ENCODE results near the gene ITPR2.

Gene ITPR2

GRCh38 chr12:26861690-26862089 is 28.7 kb upstream of the ITPR2 start:
- Histone ChIP-seq H3K4me1 (ENCODE audit: insufficient read depth, low read length) (peaks cover 11% of the 10 kb centered on the region; the same call in 1 of the 2 replicates), H3K9ac (ENCODE audit: low read depth, low read length) (no peak overlapping the region), H3K36me3 (ENCODE audit: insufficient read depth, low read length) (no peaks in the 10 kb centered on the region), H3K9me3 (ENCODE audit: control insufficient read depth, insufficient read depth, low read length) (no peaks in the 10 kb centered on the region)

GRCh38 chr12:26857465-26858176 is 24.6 kb upstream of the ITPR2 start:
- no peaks in the 10 kb centered on the region for H3K9me3 ChIP-seq (ENCODE audit: control insufficient read depth, insufficient read depth, low read length)
- no peak overlapping the region for H3K9ac ChIP-seq (ENCODE audit: low read depth, low read length)
- H3K36me3 ChIP-seq (ENCODE audit: insufficient read depth, low read length): no peaks in the 10 kb centered on the region
- H3K4me1 ChIP-seq (ENCODE audit: insufficient read depth, low read length): peaks cover 11% of the 10 kb centered on the region; the same call in 1 of the 2 replicates

- H3K9ac ChIP-seq (ENCODE audit: low read depth, low read length): no peak overlapping the region
- H3K36me3 ChIP-seq (ENCODE audit: insufficient read depth, low read length): no peaks in the 10 kb centered on the region
- H3K4me1 ChIP-seq (ENCODE audit: insufficient read depth, low read length): peaks cover 11% of the 10 kb centered on the region; the same call in 1 of the 2 replicates
- H3K9me3 ChIP-seq (ENCODE audit: control insufficient read depth, insufficient read depth, low read length): no peaks in the 10 kb centered on the region
Measured at GRCh38 chr12:26855337-26855736, 22.3 kb upstream of the ITPR2 start.

- Histone ChIP-seq H3K9me3 (ENCODE audit: control insufficient read depth, insufficient read depth, low read length) (no peaks in the 10 kb centered on the region), H3K4me1 (ENCODE audit: insufficient read depth, low read length) (peaks cover 11% of the 10 kb centered on the region; the same call in 1 of the 2 replicates), H3K9ac (ENCODE audit: low read depth, low read length) (no peak overlapping the region), H3K36me3 (ENCODE audit: insufficient read depth, low read length) (no peaks in the 10 kb centered on the region)
Measured at GRCh38 chr12:26854031-26854390, 21.0 kb upstream of the ITPR2 start.

- no peaks in the 10 kb centered on the region for H3K36me3 ChIP-seq (ENCODE audit: insufficient read depth, low read length)
- H3K4me1 ChIP-seq (ENCODE audit: insufficient read depth, low read length): peaks cover 11% of the 10 kb centered on the region; the same call in 1 of the 2 replicates
- no peak overlapping the region for H3K9ac ChIP-seq (ENCODE audit: low read depth, low read length)
- no peaks in the 10 kb centered on the region for H3K9me3 ChIP-seq (ENCODE audit: control insufficient read depth, insufficient read depth, low read length)
Measured at GRCh38 chr12:26853303-26854030, 20.5 kb upstream of the ITPR2 start.

GRCh38 chr12:26851031-26851809 is 18.2 kb upstream of the ITPR2 start:
- Histone ChIP-seq H3K9ac (ENCODE audit: low read depth, low read length) (no peak overlapping the region), H3K9me3 (ENCODE audit: control insufficient read depth, insufficient read depth, low read length) (no peaks in the 10 kb centered on the region), H3K4me1 (ENCODE audit: insufficient read depth, low read length) (no peaks in the 10 kb centered on the region), H3K36me3 (ENCODE audit: insufficient read depth, low read length) (no peaks in the 10 kb centered on the region)

GRCh38 chr12:26848156-26848825 is 15.3 kb upstream of the ITPR2 start:
- Histone ChIP-seq H3K36me3 (ENCODE audit: insufficient read depth, low read length) (no peaks in the 10 kb centered on the region), H3K4me1 (ENCODE audit: insufficient read depth, low read length) (no peaks in the 10 kb centered on the region), H3K9me3 (ENCODE audit: control insufficient read depth, insufficient read depth, low read length) (no peaks in the 10 kb centered on the region), H3K9ac (ENCODE audit: low read depth, low read length) (no peak overlapping the region)

GRCh38 chr12:26847431-26847830 is 14.4 kb upstream of the ITPR2 start:
- H3K4me1 ChIP-seq (ENCODE audit: insufficient read depth, low read length): no peaks in the 10 kb centered on the region
- H3K36me3 ChIP-seq (ENCODE audit: insufficient read depth, low read length): no peaks in the 10 kb centered on the region
- H3K9ac ChIP-seq (ENCODE audit: low read depth, low read length): no peak overlapping the region
- H3K9me3 ChIP-seq (ENCODE audit: control insufficient read depth, insufficient read depth, low read length): no peaks in the 10 kb centered on the region

- Histone ChIP-seq H3K9ac (ENCODE audit: low read depth, low read length) (no peak overlapping the region), H3K9me3 (ENCODE audit: control insufficient read depth, insufficient read depth, low read length) (no peaks in the 10 kb centered on the region), H3K4me1 (ENCODE audit: insufficient read depth, low read length) (no peaks in the 10 kb centered on the region), H3K36me3 (ENCODE audit: insufficient read depth, low read length) (no peaks in the 10 kb centered on the region)
Measured at GRCh38 chr12:26846416-26846815, 13.4 kb upstream of the ITPR2 start.

GRCh38 chr12:26845984-26846383 is 13.0 kb upstream of the ITPR2 start:
- no peak overlapping the region for H3K9ac ChIP-seq (ENCODE audit: low read depth, low read length)
- H3K4me1 ChIP-seq (ENCODE audit: insufficient read depth, low read length): no peaks in the 10 kb centered on the region
- no peaks in the 10 kb centered on the region for H3K9me3 ChIP-seq (ENCODE audit: control insufficient read depth, insufficient read depth, low read length)
- H3K36me3 ChIP-seq (ENCODE audit: insufficient read depth, low read length): no peaks in the 10 kb centered on the region

GRCh38 chr12:26845057-26845666 is 12.2 kb upstream of the ITPR2 start:
- Histone ChIP-seq H3K4me1 (ENCODE audit: insufficient read depth, low read length) (no peaks in the 10 kb centered on the region), H3K9ac (ENCODE audit: low read depth, low read length) (no peak overlapping the region), H3K36me3 (ENCODE audit: insufficient read depth, low read length) (no peaks in the 10 kb centered on the region), H3K9me3 (ENCODE audit: control insufficient read depth, insufficient read depth, low read length) (no peaks in the 10 kb centered on the region)

- no peaks in the 10 kb centered on the region for H3K36me3 ChIP-seq (ENCODE audit: insufficient read depth, low read length)
- H3K9ac ChIP-seq (ENCODE audit: low read depth, low read length): no peak overlapping the region
- no peaks in the 10 kb centered on the region for H3K4me1 ChIP-seq (ENCODE audit: insufficient read depth, low read length)
- peaks cover 5% of the 10 kb centered on the region; the same call in 1 of the 2 replicates for H3K9me3 ChIP-seq (ENCODE audit: control insufficient read depth, insufficient read depth, low read length)
Measured at GRCh38 chr12:26843311-26843710, 10.3 kb upstream of the ITPR2 start.

- Histone ChIP-seq H3K9ac (ENCODE audit: low read depth, low read length) (no peak overlapping the region), H3K36me3 (ENCODE audit: insufficient read depth, low read length) (no peaks in the 10 kb centered on the region)
Measured at GRCh38 chr12:26841085-26841484, 8.1 kb upstream of the ITPR2 start.

GRCh38 chr12:26839512-26839911 is 6.5 kb upstream of the ITPR2 start:
- H3K36me3 ChIP-seq (ENCODE audit: insufficient read depth, low read length): no peaks in the 10 kb centered on the region
- peaks cover 5% of the 10 kb centered on the region; the same call in 1 of the 2 replicates for H3K9me3 ChIP-seq (ENCODE audit: control insufficient read depth, insufficient read depth, low read length)
- H3K4me1 ChIP-seq (ENCODE audit: insufficient read depth, low read length): no peaks in the 10 kb centered on the region
- H3K9ac ChIP-seq (ENCODE audit: low read depth, low read length): no peak overlapping the region

More at GRCh38 chr12:26841085-26841484, 8.1 kb upstream of the ITPR2 start:
- Histone ChIP-seq H3K9me3 (ENCODE audit: control insufficient read depth, insufficient read depth, low read length) (peaks cover 5% of the 10 kb centered on the region; the same call in 1 of the 2 replicates), H3K4me1 (ENCODE audit: insufficient read depth, low read length) (no peaks in the 10 kb centered on the region)
